Measurements from ENCODE around the gene ETV7. TPM values are rescaled to one million over a fixed set of nuclear protein-coding genes. Genes with fewer than 3 reads are reported as not detected.

The ETV7 gene
- total and polyA plus RNA-seq, 2 of the 13 experiments (the other 11 are each of a cell fraction or from before 2014, with no cell fraction given): not detected

DNA sequence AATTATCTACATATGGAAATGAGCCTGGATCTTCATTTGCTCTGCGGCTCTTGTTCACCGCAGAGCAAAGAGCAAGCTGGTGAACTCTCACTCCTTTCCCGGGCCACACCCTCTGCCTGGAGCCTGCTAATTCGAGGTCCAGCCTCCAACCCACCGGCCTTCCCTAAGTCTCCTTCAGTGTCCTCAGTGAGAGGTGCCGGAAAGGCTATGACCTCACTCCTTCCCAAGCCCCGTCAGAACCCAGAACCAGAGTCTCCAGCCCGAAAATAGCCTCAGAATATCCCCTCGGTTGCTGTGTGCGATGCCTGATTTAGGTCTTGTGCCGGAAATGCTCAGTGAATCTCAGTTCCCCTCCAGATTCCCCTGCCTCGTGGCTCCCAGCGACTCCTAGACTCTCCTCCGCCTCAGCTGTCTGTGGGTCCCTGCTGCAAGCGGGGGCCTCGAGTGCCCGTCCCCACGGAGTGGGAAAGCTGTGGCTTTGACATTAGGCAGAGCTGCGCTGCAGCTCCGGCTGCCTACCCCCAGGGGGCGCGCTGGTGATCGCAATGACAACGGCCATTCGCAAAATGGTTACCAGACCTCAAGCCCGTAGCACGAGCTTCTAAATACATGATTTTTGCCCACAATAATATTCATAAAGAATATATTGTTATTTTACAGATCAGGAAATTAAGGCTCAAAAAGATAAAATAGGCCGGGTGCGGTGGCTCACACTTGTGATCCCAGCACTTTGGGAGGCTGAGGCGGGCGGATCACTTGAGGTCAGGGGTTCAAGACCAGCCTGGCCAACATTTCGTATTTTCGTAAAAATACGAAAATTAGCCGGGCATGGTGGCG is 46.6 kb downstream of the ETV7 start (continued):
- TF ChIP-seq TGIF2 (CRISPR knock-in tag; IDR thresholded peaks at IDR 0.05) (no peak), GPN1 (CRISPR knock-in tag; IDR thresholded peaks at IDR 0.05; ENCODE audit: borderline replicate concordance) (no peak), ZNF496 (CRISPR knock-in tag; IDR thresholded peaks at IDR 0.05; ENCODE audit: insufficient replicate concordance) (no peak), ZFP41 (CRISPR knock-in tag; IDR thresholded peaks at IDR 0.05; ENCODE audit: borderline replicate concordance) (no peak), AHR (CRISPR knock-in tag; IDR thresholded peaks at IDR 0.05) (no peak), NRL (CRISPR knock-in tag; IDR thresholded peaks at IDR 0.05; ENCODE audit: borderline replicate concordance) (peak; percentile 56; the same call in 1 of the 2 replicates), SRSF4 (IDR thresholded peaks at IDR 0.05; ENCODE audit: low read depth, low read length, poor library complexity, severe bottlenecking) (no peak), ZMYM3 (CRISPR knock-in tag; IDR thresholded peaks at IDR 0.05) (peak; percentile 58; the same call in 1 of the 2 replicates), ZNF644 (CRISPR knock-in tag; IDR thresholded peaks at IDR 0.05; ENCODE audit: low read depth) (0 out of 2 replicates have a peak, but pooled peaks have one; percentile 27), NR2C2 (CRISPR knock-in tag; IDR thresholded peaks at IDR 0.05; ENCODE audit: borderline replicate concordance) (0 out of 2 replicates have a peak, but pooled peaks have one; percentile 21), ZBTB21 (CRISPR knock-in tag; IDR thresholded peaks at IDR 0.05) (peak; percentile 17; the same call in 1 of the 2 replicates), ZNF772 (CRISPR knock-in tag; IDR thresholded peaks at IDR 0.05) (no peak), TOPORS (CRISPR knock-in tag; IDR thresholded peaks at IDR 0.05) (no peak), HIVEP1 (CRISPR knock-in tag; IDR thresholded peaks at IDR 0.05) (no peak), ZSCAN12 (CRISPR knock-in tag; IDR thresholded peaks at IDR 0.05) (no peak), CC2D1A (CRISPR knock-in tag; IDR thresholded peaks at IDR 0.05) (no peak)
- TF ChIP-seq, protein P1, sequence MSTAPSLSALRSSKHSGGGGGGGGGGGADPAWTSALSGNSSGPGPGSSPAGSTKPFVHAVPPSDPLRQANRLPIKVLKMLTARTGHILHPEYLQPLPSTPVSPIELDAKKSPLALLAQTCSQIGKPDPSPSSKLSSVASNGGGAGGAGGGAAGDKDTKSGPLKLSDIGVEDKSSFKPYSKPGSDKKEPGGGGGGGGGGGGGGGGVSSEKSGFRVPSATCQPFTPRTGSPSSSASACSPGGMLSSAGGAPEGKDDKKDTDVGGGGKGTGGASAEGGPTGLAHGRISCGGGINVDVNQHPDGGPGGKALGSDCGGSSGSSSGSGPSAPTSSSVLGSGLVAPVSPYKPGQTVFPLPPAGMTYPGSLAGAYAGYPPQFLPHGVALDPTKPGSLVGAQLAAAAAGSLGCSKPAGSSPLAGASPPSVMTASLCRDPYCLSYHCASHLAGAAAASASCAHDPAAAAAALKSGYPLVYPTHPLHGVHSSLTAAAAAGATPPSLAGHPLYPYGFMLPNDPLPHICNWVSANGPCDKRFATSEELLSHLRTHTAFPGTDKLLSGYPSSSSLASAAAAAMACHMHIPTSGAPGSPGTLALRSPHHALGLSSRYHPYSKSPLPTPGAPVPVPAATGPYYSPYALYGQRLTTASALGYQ (CRISPR knock-in tag; IDR thresholded peaks at IDR 0.05): no peak
- TF ChIP-seq, protein P2, sequence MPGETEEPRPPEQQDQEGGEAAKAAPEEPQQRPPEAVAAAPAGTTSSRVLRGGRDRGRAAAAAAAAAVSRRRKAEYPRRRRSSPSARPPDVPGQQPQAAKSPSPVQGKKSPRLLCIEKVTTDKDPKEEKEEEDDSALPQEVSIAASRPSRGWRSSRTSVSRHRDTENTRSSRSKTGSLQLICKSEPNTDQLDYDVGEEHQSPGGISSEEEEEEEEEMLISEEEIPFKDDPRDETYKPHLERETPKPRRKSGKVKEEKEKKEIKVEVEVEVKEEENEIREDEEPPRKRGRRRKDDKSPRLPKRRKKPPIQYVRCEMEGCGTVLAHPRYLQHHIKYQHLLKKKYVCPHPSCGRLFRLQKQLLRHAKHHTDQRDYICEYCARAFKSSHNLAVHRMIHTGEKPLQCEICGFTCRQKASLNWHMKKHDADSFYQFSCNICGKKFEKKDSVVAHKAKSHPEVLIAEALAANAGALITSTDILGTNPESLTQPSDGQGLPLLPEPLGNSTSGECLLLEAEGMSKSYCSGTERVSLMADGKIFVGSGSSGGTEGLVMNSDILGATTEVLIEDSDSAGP (CRISPR knock-in tag; IDR thresholded peaks at IDR 0.05; ENCODE audit: borderline replicate concordance): peak; percentile 71; the same call in 1 of the 2 replicates
- TF ChIP-seq, protein P3, sequence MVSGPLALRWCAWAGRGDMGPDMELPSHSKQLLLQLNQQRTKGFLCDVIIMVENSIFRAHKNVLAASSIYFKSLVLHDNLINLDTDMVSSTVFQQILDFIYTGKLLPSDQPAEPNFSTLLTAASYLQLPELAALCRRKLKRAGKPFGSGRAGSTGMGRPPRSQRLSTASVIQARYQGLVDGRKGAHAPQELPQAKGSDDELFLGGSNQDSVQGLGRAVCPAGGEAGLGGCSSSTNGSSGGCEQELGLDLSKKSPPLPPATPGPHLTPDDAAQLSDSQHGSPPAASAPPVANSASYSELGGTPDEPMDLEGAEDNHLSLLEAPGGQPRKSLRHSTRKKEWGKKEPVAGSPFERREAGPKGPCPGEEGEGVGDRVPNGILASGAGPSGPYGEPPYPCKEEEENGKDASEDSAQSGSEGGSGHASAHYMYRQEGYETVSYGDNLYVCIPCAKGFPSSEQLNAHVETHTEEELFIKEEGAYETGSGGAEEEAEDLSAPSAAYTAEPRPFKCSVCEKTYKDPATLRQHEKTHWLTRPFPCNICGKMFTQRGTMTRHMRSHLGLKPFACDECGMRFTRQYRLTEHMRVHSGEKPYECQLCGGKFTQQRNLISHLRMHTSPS (CRISPR knock-in tag; IDR thresholded peaks at IDR 0.05; ENCODE audit: low read depth): no peak
- TF ChIP-seq, protein P4, sequence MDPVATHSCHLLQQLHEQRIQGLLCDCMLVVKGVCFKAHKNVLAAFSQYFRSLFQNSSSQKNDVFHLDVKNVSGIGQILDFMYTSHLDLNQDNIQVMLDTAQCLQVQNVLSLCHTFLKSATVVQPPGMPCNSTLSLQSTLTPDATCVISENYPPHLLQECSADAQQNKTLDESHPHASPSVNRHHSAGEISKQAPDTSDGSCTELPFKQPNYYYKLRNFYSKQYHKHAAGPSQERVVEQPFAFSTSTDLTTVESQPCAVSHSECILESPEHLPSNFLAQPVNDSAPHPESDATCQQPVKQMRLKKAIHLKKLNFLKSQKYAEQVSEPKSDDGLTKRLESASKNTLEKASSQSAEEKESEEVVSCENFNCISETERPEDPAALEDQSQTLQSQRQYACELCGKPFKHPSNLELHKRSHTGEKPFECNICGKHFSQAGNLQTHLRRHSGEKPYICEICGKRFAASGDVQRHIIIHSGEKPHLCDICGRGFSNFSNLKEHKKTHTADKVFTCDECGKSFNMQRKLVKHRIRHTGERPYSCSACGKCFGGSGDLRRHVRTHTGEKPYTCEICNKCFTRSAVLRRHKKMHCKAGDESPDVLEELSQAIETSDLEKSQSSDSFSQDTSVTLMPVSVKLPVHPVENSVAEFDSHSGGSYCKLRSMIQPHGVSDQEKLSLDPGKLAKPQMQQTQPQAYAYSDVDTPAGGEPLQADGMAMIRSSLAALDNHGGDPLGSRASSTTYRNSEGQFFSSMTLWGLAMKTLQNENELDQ (CRISPR knock-in tag; IDR thresholded peaks at IDR 0.05; ENCODE audit: borderline replicate concordance): no peak
